Left cardiac atrium (tissue), 4 donors: Measurements from ENCODE around the gene CAMK1D. TPM values are rescaled to one million over a fixed set of nuclear protein-coding genes. Genes with fewer than 3 reads are reported as not detected.
"Not testable (repeated sequence)": the region's sequence is repeated elsewhere in the genome, so short reads cannot be mapped to it uniquely, and the experiment has no call there.

Experiments
- ATAC-seq, 2 donors: fragments of 200-7000 bp; cut with Tn5 transposase; one replicate each; pipeline ENCODE4 v1.9.1; 2020; ENCODE audit warnings: mild to moderate bottlenecking in 2 of 2, moderate library complexity in 2 of 2
- DNase-seq: peaks from one replicate; pipeline ENCODE4 v3.0.0-alpha.2; 2020
- intact Hi-C, 2 donors: fragments of 100-400 bp; cut with DNase I; formaldehyde crosslinking; loops; one replicate each; pipeline versions ENCODE4 v1.14.1 to v1.15.1; 2022 to 2023
- total RNA-seq, 2 donors: library from RNA; stranded (reverse); fragmentation: NEBNext Ultra II Directional; extraction: Animal tissue kit (Norgen Biotek cat#: 25700); gene quantifications; one replicate each; pipeline ENCODE4 v1.2.1, GENCODE V29; 2021
- donor health status: DM: no; HTN: yes; CAD: no.
- donor health status: DM: no; HTN: yes; CAD: no; lungs with severe emphysema.
- donor health status: DM: yes; HTN: yes; CAD: no.
- donor health status: Dilated cardiomyopathy.

The CAMK1D gene
- total RNA-seq, 2 donors from 2014 or later, result 23.8 to 38.5 TPM

DNA sequence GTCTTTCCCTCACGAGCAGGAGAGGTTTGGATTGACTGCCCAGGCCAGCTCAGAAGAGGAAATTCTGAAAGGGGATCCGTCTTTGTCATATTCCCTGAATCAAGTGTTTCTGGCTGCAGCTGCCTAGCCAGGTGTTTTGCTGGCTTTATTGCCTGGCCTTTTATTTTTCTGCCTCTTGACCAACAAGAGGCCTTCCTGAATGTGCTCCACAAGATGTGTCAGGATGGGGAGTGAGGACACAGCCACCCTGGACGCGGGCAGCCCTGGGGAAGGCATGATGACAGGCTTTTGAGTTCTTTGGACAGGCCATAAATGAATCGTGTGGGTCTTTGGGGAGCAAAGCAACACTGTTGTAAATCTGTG lies 163.6 kb downstream of the CAMK1D start:
- intact Hi-C loops, result no loop called here
- DNase-seq, result no peak
- ATAC-seq, result no peak

DNA sequence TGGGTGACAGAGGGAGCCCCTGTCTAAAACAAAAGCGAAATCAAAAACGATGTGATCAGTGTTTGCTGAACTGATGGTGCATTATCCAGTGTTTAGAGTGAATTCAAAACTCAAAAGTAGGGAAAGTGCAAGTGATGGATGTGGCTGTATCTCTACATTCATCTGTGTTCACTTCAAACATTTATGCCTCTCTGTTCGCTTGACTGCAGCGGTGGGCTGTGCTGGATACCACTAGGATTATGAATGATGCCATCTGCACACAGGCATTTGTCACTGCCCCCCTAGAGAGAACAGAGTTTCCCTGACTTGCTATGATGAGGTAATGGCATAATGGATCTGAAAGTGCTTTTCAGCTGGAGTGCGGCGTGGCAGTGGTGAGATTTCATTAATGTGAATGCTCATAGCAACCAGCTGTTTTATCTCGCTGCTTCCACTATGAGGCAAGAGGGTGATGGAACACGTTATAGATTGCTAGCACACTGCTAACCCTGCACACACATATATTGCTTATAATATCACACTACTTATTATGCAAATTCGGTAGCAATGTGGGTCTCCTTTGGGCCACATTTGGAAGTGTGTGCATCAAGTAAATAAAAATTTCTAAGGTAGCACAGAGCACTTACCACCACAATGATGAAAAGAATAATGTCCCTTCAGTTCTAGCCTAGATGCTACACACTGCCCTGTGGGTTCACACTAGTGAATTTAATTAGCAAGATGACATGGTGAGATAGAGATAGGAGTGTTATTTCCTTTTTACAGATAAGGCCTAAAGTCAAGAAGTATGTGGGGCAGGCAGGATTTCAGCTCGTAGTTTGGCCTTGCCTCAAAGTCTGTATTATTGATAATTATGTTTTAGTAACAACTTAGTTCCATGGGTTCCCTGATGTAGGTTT lies 164.7 kb downstream of the CAMK1D start:
- DNase-seq (no peak), ATAC-seq (peak in 1 of 2 donors; percentile 25)
- intact Hi-C loops, result no loop called here

DNA sequence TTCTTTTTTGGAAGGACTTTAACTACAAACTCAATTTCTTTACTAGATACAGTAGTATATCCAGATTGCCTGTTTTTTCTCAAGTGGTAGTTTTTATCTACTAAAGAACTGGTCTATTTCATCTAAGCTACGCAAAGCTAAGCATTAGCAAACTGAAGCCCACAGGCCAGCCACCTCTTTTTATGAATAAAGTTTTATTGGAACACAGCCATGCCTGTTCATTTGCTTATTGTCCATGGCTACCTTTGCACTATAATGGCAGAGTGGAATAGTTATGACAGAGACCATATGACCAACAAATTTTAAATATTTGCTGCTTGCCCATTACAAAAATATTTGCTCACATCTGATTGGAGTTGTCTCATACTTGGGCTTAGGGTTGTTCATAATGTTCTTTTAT lies 168.7 kb downstream of the CAMK1D start:
- ATAC-seq, result no peak
- DNase-seq, result no peak
- intact Hi-C loops, result no loop called here

DNA sequence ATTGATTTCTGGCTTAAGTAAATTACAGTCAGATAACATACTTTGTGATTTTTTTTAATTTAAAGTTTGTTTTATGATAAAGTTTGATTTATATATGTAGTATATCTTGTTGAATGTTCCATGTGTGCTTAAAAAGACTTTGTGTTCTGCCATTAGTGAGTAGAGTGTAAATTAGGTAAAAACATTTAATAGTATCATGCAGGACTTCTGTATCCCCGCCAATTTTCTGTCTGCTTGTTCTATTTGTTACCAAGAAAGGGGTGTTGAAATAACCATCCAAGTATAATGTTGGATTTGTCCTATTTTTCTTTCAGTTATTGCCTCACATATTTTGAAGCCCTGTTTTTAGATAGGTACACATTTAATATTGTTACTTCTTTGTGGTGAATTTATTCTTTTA lies 172.1 kb downstream of the CAMK1D start:
- intact Hi-C loops, result no loop called here
- ATAC-seq, result no peak
- no peak for DNase-seq

DNA sequence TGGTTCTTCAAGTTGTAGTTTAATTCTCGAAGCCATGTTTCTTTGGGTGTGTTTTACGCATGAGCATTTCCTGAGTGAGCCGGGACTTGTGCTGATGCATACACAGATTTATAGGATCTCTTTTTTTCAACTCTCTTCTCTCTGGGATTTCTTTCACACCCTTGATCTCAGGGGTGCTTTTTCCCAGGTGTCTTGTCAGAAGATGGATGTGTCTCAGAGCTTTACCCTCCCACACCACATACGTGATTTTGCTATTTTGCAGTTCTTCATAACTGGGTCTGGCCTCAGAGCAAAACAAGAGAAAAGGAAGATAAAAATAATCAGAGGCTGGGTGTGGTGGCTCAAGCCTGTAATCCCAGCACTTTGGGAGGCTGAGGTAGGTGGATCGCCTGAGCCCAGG lies 177.0 kb downstream of the CAMK1D start:
- intact Hi-C loops, result no loop called here
- DNase-seq (no peak), ATAC-seq (no peak)

DNA sequence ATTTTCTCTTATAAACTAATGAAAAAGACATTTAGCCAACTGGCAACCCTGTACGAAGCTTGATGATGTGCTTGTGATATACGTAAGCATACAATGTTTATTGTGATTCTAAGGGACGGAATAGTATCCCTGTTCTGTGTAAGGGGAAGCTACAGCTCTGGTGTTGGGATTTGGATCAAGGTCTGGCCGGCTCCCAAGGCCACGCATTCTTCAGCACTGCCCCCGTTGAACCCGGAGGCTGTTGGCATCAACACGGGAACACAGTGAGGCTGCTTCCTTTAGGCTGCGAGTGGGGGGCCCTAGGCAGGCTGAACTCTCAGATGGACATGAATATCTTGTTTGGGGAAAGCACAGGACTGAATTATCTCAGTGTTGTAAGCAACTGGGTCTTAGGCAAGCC lies 180.6 kb downstream of the CAMK1D start:
- ATAC-seq (peak; percentile 42 to 60), DNase-seq (peak; percentile 48)
- intact Hi-C loops, result no loop called here

DNA sequence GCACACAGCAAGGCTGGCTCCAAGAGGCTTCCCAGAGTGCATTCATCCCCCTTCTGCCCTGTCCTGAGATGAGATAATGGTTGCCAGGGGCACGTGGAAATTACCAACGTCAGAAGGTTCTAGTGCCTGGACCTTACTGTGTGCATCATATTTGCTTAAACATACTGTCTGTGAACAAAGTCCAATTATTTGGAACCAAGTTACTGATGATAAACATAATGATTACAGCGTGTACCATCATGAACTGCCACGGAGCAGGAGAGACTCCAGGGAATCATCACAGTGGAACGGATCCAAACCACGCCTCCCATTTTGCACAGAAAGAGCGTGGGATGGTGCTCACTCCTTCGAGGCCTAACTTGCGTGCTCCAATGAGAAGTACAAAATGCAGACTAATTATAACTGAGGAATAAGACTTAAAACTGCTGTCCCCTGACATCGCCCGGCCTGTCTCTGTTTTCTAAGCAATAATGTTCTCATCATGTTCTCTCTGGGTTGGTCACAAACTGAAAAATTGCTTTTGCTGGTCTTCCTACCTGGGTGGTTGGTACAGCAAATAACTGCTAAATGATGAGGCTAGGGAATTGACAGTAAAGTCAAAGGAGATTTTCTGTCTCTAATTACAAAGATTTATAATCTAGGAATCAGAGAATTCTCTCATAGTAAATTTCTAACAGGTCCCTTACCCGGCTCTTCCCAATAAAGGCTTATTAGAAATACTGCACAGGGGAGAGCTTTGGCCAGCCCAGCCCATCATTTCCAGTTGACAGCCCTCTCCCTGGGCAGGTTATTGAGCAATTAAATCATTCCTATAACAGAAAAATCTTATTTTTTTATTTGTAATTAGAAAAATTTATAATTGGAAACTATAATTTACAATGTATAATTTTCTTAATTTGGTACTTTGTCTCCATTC lies 182.2 kb downstream of the CAMK1D start:
- peak; percentile 57 for DNase-seq
- intact Hi-C loops, result no loop called here
- peak; percentile 58 to 84 for ATAC-seq

DNA sequence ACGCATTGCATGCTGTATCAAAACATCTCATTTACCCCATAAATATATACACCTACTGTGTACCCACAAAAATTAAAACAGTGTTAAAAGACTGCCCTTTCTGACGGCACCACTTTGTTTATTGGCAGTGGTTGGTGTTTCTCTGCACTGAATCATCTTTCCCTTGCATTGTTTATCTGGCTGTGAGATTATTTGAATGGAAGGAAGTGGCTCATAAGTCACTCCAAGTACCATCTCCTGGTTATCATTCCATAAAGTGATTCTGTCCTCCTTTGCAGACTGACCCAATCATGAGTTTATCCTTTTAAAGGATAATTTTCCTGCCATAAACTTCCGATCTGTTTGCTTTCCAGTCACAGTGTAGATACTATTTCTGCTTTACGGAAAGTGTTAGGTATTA lies 183.8 kb downstream of the CAMK1D start:
- DNase-seq (no peak), ATAC-seq (no peak)
- intact Hi-C loops, result no loop called here

DNA sequence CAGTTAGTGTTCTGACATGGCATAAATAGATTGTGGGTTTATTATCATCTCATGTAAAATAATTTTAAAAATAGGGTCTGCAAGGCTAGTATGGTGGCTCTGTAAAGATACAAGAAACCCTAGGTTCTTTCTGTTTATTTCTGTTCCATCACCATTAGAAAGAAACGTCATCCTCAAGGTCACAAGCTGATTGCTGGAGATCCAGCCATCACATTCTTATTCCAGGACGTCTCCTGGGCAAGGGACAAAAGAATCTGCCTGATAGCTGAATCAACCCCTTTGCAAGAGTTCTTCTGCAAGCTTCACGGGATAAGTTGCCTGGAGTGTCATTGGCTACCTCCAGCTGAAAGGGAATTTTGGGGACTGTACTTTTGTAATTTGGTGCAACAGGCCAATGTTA lies 184.4 kb downstream of the CAMK1D start:
- no peak for ATAC-seq
- no peak for DNase-seq
- intact Hi-C loops, result no loop called here

DNA sequence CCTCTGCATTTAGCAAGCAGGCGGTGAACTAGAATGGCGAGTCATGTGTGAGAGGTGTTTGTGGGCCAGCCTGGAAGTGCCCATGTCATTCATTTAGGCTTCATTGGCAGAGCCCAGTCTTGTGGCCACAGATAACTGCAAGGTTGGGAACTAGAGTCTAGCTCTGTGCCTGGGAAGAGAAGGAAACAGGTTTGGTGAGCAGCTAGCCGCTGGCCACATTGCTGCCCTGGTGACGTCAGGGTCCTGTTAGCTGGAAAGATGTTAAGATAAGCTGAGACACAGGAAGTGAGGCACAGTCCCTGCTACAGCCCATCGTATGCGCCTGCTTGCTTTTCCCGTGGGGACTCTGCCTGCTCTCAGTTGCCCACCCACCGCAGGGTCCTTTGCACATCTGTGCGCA lies 185.5 kb downstream of the CAMK1D start:
- ATAC-seq (no peak), DNase-seq (no peak)
- intact Hi-C loops, result no loop called here

DNA sequence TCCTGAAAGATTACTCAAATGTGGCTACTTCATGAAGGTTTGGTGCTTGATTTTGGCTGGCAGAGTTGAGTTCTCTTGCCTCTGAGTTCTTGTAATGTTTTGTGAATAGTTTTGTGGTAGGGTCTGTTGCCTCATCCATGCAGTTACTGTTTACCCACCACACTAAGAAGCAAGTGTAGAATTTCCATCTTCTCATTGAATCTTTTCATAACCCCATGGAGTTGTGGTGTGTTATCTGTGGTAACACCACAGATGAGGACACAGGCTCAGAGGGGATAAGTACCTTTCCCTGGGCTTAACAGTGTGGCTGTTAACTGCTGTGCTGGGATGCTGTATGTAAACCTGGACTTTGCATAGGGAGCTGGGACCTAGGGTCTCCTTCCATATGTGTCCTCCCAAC lies 186.3 kb downstream of the CAMK1D start:
- no peak for ATAC-seq
- intact Hi-C loops, result no loop called here
- no peak for DNase-seq

DNA sequence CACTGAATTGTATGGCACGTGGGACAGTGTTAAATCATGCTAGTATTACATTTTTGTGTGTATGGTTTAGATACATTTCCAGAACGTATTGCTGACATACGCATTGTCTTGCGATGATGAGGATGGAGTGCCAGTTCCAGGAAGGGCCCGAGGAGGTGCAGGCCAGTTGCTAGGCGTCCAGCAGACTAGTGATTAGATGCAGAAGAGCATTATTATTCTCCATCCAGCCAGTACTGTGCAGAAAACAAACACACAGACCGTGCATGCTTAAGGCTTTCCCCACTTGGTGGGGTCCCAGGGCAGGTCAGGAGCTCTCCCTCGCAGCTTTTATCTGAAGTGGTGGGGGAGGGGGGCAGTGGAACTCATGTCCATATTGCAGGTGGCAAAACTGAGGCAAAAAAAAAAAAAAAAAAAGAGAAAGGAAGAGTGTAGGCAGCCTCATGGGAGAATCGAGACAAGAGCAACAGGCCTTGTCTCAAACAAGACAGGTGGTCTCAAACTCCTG lies 189.2 kb downstream of the CAMK1D start:
- intact Hi-C loops, result no loop called here
- ATAC-seq, result no peak

DNA sequence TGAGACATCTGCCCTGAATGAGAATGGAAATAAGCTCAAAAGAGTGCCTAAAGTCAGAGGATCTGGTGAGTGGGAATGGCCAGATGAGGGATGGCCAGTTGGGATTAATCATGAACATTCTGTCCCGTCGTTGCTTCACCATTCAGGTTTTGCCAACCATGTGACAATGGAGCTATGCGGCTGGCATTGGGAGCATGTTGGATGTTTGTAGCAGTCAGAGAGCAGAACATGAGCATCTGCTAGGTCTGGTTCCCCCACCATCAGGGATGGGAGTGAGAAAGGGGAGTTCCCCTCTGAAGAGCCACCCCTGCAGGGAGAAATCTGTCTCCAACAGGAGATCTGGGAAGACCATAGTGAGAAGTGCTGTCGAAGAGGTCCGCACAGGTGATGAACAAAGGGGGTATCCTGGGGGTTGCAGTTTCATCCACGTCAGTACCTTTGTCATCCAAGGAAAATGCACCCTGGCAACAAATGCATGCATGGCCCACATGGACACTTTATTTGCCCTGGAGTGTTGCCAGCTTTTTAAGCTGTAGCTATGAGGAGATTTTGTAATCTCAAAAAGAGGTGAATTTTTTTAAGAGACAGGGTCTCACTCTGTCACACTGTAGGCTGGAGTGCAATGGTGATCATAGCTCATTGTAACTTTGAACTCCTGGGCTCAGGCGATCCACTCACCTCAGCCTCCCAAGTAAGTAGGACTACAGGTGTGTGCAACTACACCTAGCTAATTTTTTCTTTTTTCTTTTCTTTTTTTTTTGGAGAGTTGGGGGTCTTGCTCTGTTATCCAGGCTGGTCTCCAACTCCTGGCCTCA lies 190.2 kb downstream of the CAMK1D start:
- ATAC-seq, result peak in 1 of 2 donors; percentile 82
- intact Hi-C loops, result no loop called here
- DNase-seq, result no peak

More for the DNA sequence above, 189.2 kb downstream of the CAMK1D start:
- no peak for DNase-seq

DNA sequence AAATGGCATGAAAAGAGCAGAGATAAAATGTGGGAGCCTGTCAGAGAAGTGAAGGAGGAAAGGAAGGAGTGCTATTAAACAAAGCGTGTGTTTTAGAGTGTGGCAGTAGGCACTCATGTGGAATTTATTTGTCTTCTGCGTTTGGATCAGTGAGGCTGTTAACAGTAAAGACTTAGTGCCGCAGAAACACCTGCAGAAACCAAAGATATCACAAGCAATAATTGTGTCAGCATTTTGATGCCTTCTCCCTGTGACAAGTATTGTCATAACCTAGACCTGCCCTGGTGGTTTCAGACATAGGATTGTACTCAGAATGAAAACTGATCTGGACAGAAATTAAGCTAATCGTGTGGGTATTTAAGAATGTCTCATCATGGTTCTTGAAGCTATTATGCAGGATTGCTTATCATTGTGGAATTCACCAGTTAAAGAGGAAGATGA lies 191.0 kb downstream of the CAMK1D start:
- intact Hi-C loops, result no loop called here
- no peak for DNase-seq

DNA sequence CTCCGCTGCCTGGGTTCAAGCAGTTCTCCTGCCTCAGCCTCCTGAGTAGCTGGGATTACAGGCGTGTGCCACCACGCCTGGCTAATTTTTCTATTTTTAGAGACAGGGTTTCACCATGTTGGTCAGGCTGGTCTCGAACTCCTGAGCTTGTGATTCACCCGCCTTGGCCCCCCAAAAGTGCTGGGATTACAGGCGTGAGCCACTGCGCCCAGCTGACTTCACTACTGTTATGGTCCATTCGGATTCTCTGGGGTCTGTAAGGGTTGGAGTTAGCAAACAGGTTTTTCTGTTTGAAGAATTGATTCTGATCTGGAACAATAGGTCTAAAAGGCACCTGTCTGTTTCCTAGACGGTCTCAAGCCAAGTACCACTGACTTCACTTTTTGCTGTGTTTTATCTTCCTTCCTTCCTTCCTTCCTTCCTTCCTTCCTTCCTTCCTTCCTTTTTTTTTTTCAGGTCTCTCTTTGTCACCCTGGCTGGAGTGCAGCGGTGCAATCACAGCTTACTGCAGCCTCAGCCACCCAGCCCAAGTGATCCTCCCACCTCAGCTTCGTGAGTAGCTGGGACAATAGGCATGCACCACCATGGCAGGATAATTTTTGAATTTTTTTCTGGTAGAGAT lies 192.2 kb downstream of the CAMK1D start:
- intact Hi-C loops, result no loop called here

More for the DNA sequence above, 191.0 kb downstream of the CAMK1D start:
- ATAC-seq, result no peak

DNA sequence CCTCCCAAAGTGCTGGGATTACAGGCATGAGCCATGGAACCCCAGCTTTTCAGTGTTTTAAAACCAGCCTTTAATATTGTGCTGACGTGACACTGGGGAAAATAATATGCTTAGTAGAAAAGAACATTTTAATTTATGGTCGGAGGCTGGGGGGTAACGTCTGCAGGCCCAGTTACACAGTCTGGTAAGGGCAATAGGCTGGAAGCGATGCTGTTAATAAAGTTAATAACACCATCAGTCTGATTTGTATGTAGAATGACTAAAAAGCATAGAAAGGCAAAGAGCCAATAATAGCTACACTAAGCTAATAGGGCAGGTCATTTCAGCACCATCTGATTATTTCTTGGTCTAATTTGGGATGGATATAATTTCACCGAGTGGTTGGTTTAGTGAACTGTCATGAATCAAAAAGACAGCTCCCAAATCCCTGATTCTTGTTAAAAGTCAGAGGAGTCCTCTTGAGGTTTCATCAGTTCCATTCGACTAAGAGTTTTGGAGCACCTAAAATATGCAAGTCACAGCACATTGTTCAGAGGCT lies 192.9 kb downstream of the CAMK1D start:
- ATAC-seq (no peak), DNase-seq (no peak)
- intact Hi-C loops, result no loop called here

More for the DNA sequence above, 192.2 kb downstream of the CAMK1D start:
- DNase-seq (no peak), ATAC-seq (no peak)

DNA sequence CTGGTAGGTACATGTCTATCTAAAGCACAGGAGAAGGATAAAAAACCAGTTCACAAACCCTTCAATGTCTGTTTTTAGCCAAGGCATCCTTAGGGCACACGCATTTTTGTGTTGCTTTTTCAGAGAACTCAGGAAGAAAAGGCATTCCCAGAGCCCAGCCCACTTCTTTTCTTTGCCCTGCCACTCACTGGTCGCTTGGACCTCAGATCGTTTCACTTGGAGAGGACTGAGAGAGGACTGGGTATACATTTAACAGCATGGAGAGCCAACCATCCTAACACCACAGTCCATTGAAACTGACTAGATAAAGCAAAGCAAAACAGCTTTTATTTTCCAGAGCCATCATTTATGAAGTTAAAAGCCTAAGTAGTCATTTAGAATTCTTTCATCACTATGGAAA lies 194.2 kb downstream of the CAMK1D start:
- ATAC-seq, result no peak
- DNase-seq, result no peak
- intact Hi-C loops, result no loop called here

DNA sequence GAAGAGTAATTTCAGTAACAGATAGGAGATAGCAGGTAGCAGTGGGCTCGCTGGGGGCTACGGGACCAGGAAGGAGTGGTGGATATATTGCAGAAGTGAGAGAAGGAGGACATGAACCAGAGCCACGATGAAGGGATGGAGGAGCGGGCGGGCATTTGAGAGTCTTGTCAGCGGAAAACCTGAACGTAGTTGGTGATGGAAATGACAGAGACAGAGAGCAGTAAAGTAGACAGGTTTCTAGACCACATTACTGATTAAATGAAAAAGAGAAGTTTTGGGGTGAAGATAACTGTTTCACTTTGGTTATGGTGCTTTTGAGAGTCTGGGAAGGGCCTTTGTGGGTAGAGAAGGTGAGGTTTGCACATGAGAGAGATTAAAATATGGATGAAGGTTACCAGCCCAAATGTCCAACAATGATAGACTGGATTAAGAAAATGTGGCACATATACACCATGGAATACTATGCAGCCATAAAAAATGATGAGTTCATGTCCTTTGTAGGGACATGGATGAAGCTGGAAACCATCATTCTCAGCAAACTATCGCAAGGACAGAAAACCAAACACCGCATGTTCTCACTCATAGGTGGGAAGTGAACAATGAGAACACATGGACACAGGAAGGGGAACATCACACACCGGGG lies 196.9 kb downstream of the CAMK1D start:
- intact Hi-C loops, DNase-seq, ATAC-seq: not testable (repeated sequence)
